Stomach (tissue), 9 donors: ENCODE measurements around the gene TNFRSF1A. TPM values are rescaled to one million over a fixed set of nuclear protein-coding genes. Genes with fewer than 3 reads are reported as not detected.

Source experiments
- DNase-seq, 2 donors: peaks; one replicate each; pipeline versions ENCODE4 v3.0.0 to v3.0.0-alpha.2; 2013 to 2019
- H3K27ac ChIP-seq, 5 donors: fragments of 200-600 bp in 4 of 5; sonication (generic) in 4 of 5; one replicate each; pipeline ENCODE4 v1.5.1; 2013 to 2019; ENCODE audit warnings: mild to moderate bottlenecking in 1 of 5, moderate library complexity in 1 of 5
- H3K27me3 ChIP-seq, 3 donors: fragments of 200-600 bp; sonication (generic); one replicate each; pipeline ENCODE4 v1.5.1; 2017 to 2019; ENCODE audit warnings: mixed run types in 1 of 3
- H3K36me3 ChIP-seq, 4 donors: fragments of 200-600 bp; sonication (generic); 1 replicate in 3 of 4; 2 replicates in 1 of 4; pipeline ENCODE4 v1.5.1; 2016 to 2019
- H3K4me1 ChIP-seq, 4 donors: fragments of 200-600 bp; sonication (generic); one replicate each; pipeline ENCODE4 v1.5.1; 2016 to 2019
- H3K4me3 ChIP-seq, 4 donors: fragments of 200-600 bp; sonication (generic) in 3 of 4; one replicate each; pipeline ENCODE4 v1.5.1; 2016 to 2019; ENCODE audit warnings: mild to moderate bottlenecking in 1 of 4
- H3K9me3 ChIP-seq, 4 donors: fragments of 200-600 bp; sonication (generic); one replicate each; pipeline ENCODE4 v1.5.1; 2016 to 2019
- EP300 ChIP-seq: sonication (generic); formaldehyde crosslinking; IDR thresholded peaks from one replicate; pipeline ENCODE4 v1.6.1; 2017; ENCODE audit warnings: antibody characterized with exemption
- POLR2A ChIP-seq, 4 donors: fragments of 450-650 bp; IDR thresholded peaks; one replicate each; pipeline ENCODE4 v1.6.1; 2016; ENCODE audit warnings: antibody characterized with exemption in 4 of 4, control low read depth in 2 of 4, mild to moderate bottlenecking in 1 of 4, moderate library complexity in 1 of 4
- POLR2AphosphoS5 ChIP-seq, 3 donors: sonication (generic); formaldehyde crosslinking; IDR thresholded peaks; one replicate each; pipeline ENCODE4 v1.6.1; 2016; ENCODE audit warnings: antibody characterized with exemption in 3 of 3
- WGBS, 5 donors: extraction: QIAGEN DNeasy Blood & Tissue Kit in 3 of 5; methylation state at CpG; one replicate each; pipeline versions ENCODE4 v1.1.5 to v1.1.7; 2013 to 2018; 5-methylcytosine and 5-hydroxymethylcytosine counted together
- intact Hi-C: fragments of 100-400 bp; cut with DNase I; formaldehyde crosslinking; loops from one replicate; pipeline ENCODE4 v1.15.1; 2023; ENCODE audit warnings: low total_unique reads
- polyA plus RNA-seq, 3 donors: library from polyadenylated mRNA; stranded (reverse); fragments of 200-250 nt; gene quantifications; one replicate each; pipeline ENCODE4 v1.2.3, GENCODE V29; 2013
- total RNA-seq, 5 donors: library from RNA; depleted of rRNA; stranded (reverse); fragments of >200 nt; gene quantifications; one replicate each; pipeline versions ENCODE4 v1.1.0 to v1.2.3, GENCODE V29; 2014 to 2016
- TF ChIP-seq, protein P1 (sequence below), 7 experiments: fragments of 450-650 bp in 4 of 7; fragments of 200-600 bp in 3 of 7; sonication (generic) in 3 of 7; IDR thresholded peaks; one replicate each; pipeline ENCODE4 v1.5.1; 2016 to 2019; ENCODE audit warnings: antibody characterized with exemption in 7 of 7, control low read depth in 2 of 7, mild to moderate bottlenecking in 1 of 7
- donor health status: healthy with polysubstance abuse.
- donor health status: Bipolar disorder and iron deficiency.
- donor health status: healthy.

Gene TNFRSF1A
- total and polyA plus RNA-seq, 8 donors: 35.2 to 432 (median 102) TPM

DNA sequence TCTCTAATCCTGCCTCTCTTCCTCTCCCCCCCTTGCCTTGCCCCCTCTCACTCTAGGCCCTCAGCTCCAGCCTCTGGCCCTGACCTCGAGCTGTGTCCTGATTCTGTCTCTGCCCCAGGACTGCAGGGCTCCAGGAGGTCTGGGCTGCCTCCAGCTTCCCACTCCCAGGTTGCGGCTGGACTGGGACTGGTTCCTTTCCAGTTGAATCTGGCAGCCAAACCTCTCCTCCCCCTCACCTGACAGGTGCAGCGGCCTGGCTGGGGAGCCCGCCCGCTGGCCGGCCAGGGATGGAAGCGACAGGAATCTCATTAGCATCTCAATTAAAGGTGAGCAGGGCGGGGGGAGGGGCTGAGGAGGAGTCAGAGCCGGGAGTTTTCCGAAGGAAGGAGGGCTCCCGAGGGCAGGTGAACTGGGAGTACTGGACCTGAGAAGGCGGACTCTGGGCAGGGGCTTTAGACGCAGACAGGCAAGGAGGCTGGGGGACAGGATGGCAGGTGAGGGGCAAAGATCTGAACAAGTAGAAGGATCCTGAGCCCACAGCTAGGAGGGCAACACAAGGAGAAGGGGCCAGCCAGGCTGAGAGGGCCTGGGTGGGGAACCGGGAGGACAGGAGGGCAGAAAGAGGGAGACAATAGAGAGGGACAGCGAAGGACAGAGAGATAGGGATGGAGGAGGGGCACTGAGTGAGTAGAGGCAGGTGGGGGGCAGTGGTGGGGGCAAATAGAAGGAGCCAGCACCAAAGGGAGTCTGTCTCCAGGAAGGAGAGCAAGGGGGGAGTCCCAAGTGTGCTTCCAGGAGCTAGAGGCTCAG, 33.6 kb upstream of the TNFRSF1A start, which contains the start of gene SCNN1A:
Gene SCNN1A, minus strand, starts transcription at position 295 of the 810 bp plus-strand sequence. CDS start 780 bp downstream, outside the sequence.
- intact Hi-C loops: no loop called here
- TF ChIP-seq, protein P1, sequence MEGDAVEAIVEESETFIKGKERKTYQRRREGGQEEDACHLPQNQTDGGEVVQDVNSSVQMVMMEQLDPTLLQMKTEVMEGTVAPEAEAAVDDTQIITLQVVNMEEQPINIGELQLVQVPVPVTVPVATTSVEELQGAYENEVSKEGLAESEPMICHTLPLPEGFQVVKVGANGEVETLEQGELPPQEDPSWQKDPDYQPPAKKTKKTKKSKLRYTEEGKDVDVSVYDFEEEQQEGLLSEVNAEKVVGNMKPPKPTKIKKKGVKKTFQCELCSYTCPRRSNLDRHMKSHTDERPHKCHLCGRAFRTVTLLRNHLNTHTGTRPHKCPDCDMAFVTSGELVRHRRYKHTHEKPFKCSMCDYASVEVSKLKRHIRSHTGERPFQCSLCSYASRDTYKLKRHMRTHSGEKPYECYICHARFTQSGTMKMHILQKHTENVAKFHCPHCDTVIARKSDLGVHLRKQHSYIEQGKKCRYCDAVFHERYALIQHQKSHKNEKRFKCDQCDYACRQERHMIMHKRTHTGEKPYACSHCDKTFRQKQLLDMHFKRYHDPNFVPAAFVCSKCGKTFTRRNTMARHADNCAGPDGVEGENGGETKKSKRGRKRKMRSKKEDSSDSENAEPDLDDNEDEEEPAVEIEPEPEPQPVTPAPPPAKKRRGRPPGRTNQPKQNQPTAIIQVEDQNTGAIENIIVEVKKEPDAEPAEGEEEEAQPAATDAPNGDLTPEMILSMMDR (IDR thresholded peaks at IDR 0.05): no peak
- TF ChIP-seq POLR2A (IDR thresholded peaks at IDR 0.05): peak in 2 of 4 donors; percentile 62 to 91
- TF ChIP-seq POLR2AphosphoS5 (IDR thresholded peaks at IDR 0.05): peak in 2 of 3 donors; percentile 92 to 96
- H3K36me3 ChIP-seq: no peaks in the 10 kb centered on the region
- peak within 1 kb of the TSS; percentile 89 to 96 (median 95) for H3K27ac ChIP-seq
- H3K9me3 ChIP-seq: no peaks in the 10 kb centered on the region
- H3K4me3 ChIP-seq: peak within 1 kb of the TSS; percentile 37 to 52 (median 49)
- WGBS, 5 donors: 31 to 59% (median 40%) methylated on average over 15 of the region's 15 CpGs
- H3K4me1 ChIP-seq: peaks cover 51 to 75% (median 60%) of the 10 kb centered on the region in 4 donors
- DNase-seq: peak; percentile 78 to 92
- no peaks in the 10 kb centered on the region for H3K27me3 ChIP-seq

DNA sequence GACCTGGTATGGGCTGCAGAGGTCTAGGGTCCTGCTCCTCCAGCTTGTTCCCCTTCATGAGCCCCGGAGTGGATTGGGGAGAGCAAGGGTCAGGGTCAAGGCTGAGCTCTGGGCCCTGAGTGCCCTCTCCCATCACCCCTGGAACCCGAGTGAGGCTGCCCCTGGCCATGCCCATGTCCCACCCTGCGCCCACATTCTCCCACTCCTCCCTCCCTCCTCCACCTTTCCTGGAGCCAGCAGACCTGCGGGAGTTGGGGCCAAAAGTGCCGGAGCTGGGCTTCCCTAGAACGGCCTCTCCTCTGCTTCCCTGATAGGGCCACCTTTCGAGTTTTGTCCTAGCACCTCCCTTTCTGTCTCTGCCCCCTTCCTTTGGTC, 32.9 kb upstream of the TNFRSF1A start:
- Histone ChIP-seq H3K4me3 (peak overlapping the region; percentile 37 to 52 (median 49)), H3K36me3 (no peaks in the 10 kb centered on the region), H3K27ac (peak overlapping the region; percentile 89 to 96 (median 95)), H3K9me3 (no peaks in the 10 kb centered on the region), H3K27me3 (no peaks in the 10 kb centered on the region), H3K4me1 (peaks cover 53 to 75% (median 64%) of the 10 kb centered on the region in 4 donors)
- TF ChIP-seq, protein P1 (IDR thresholded peaks at IDR 0.05): no peak
- TF ChIP-seq POLR2A (IDR thresholded peaks at IDR 0.05) (no peak), EP300 (no peak), POLR2AphosphoS5 (IDR thresholded peaks at IDR 0.05) (no peak)
- intact Hi-C loops: no loop called here
- WGBS, 5 donors: 30 to 65% (median 49%) methylated on average over 7 of the region's 7 CpGs
- no peak for DNase-seq

- 40 to 68% (median 50%) methylated on average over 21 to 24 of the region's 24 CpGs for WGBS, 5 donors
- Histone ChIP-seq H3K27ac (peak overlapping the region; percentile 89 to 96 (median 95)), H3K9me3 (no peaks in the 10 kb centered on the region), H3K27me3 (no peaks in the 10 kb centered on the region), H3K4me1 (peaks cover 53 to 76% (median 63%) of the 10 kb centered on the region in 4 donors), H3K4me3 (peak overlapping the region; percentile 37 to 52 (median 49)), H3K36me3 (no peaks in the 10 kb centered on the region)
- no peak for DNase-seq
- intact Hi-C loops: no loop called here
- no peak for TF ChIP-seq EP300
- TF ChIP-seq POLR2A (IDR thresholded peaks at IDR 0.05): no peak
- TF ChIP-seq POLR2AphosphoS5 (IDR thresholded peaks at IDR 0.05): no peak
- TF ChIP-seq, protein P1 (IDR thresholded peaks at IDR 0.05): no peak
Measured at GRCh38 chr12:6374028-6374785, 32.3 kb upstream of the TNFRSF1A start.

DNA sequence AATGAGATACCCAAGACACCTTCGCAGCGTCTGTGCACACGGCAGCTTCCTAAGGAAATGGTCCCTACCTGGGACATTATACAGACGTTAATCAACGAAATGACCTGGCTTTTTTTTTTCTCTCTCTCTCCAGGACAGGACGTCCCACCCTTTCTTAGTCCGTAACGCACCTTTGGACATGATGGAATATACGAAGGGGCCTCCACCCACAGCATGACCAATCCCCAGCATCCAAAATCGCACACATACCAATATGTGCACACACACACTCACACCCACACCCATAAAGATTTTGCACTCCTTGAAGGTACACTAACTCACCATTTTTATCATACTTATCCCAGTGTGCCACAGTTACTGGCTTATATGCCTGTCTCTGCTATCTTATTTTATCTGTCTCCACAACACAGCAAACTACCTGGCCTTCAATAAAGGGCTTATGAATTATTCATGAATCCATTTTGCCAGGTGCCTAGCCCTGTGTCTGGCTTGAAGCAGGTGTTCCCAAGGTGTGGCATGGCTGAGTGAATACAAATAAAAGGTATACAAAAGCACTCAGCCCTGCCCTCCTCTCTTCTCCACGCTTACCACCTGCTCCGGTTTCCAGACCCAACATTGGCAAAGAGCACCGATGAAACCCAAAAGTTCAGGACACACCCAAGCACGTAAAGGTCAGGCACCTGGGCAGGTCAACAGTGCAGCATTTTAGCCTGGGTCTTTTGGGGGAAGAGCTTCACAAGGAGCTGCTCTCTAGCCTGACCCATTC, 31.3 kb upstream of the TNFRSF1A start:
- intact Hi-C loops: no loop called here
- Histone ChIP-seq H3K27me3 (no peaks in the 10 kb centered on the region), H3K27ac (peak overlapping the region; percentile 89 to 96 (median 95)), H3K9me3 (no peaks in the 10 kb centered on the region), H3K4me3 (peak overlapping the region; percentile 37 to 52 (median 49)), H3K4me1 (peaks cover 45 to 76% (median 60%) of the 10 kb centered on the region in 4 donors), H3K36me3 (no peaks in the 10 kb centered on the region)
- no peak for TF ChIP-seq POLR2A (IDR thresholded peaks at IDR 0.05)
- peak in 1 of 3 donors; percentile 22 for TF ChIP-seq POLR2AphosphoS5 (IDR thresholded peaks at IDR 0.05)
- peak; percentile 44 to 57 for DNase-seq
- 35 to 53% (median 39%) methylated on average over 14 of the region's 14 CpGs for WGBS, 5 donors
